ENCODE data around the gene SLC51A. TPM values are rescaled to one million over a fixed set of nuclear protein-coding genes. Genes with fewer than 3 reads are reported as not detected.

SLC51A gene
- total RNA-seq, 4 donors from 2014 or later: 0.48 TPM; not detected in 3

DNA sequence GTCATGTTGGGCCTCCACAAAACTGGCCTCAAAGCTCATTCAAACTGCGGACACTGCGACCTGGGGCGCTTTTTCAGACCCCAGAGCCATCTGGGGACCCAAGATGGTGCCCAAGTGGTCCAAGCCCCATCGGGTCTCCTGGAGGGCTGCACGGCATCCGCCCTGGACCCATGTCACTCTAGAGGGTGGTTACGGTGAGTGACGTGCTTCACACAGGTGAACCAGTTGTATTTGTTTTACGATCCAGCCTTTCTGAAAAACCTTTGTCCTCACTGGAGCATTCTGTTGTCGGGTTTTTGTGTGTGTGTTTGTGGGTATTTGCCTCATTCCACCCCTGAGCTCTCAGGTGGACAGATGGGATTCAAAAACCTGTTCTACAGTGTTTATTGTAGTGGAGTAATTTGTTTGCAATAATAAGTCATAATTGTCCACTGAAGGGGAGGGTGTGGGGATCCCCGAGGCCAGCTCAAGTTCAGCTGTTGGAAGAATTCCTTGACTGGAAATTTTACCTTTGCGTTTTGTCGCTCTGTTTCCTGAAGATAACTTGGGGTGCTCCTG is 1.9 kb downstream of the SLC51A start:
- Histone ChIP-seq H3K4me1 (no peaks in the 10 kb centered on the region), H3K36me3 (no peaks in the 10 kb centered on the region), H3K9me3 (no peaks in the 10 kb centered on the region), H3K27ac (no peak overlapping the region), H3K27me3 (no peaks in the 10 kb centered on the region), H3K4me3 (no peak overlapping the region)
- no peak for DNase-seq
- intact Hi-C loops (cut with DNase I; ENCODE audit: low total_unique reads): no loop called here
- TF ChIP-seq, protein P1, sequence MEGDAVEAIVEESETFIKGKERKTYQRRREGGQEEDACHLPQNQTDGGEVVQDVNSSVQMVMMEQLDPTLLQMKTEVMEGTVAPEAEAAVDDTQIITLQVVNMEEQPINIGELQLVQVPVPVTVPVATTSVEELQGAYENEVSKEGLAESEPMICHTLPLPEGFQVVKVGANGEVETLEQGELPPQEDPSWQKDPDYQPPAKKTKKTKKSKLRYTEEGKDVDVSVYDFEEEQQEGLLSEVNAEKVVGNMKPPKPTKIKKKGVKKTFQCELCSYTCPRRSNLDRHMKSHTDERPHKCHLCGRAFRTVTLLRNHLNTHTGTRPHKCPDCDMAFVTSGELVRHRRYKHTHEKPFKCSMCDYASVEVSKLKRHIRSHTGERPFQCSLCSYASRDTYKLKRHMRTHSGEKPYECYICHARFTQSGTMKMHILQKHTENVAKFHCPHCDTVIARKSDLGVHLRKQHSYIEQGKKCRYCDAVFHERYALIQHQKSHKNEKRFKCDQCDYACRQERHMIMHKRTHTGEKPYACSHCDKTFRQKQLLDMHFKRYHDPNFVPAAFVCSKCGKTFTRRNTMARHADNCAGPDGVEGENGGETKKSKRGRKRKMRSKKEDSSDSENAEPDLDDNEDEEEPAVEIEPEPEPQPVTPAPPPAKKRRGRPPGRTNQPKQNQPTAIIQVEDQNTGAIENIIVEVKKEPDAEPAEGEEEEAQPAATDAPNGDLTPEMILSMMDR (IDR thresholded peaks at IDR 0.05): no peak
- no peak for TF ChIP-seq POLR2A (IDR thresholded peaks at IDR 0.05)

DNA sequence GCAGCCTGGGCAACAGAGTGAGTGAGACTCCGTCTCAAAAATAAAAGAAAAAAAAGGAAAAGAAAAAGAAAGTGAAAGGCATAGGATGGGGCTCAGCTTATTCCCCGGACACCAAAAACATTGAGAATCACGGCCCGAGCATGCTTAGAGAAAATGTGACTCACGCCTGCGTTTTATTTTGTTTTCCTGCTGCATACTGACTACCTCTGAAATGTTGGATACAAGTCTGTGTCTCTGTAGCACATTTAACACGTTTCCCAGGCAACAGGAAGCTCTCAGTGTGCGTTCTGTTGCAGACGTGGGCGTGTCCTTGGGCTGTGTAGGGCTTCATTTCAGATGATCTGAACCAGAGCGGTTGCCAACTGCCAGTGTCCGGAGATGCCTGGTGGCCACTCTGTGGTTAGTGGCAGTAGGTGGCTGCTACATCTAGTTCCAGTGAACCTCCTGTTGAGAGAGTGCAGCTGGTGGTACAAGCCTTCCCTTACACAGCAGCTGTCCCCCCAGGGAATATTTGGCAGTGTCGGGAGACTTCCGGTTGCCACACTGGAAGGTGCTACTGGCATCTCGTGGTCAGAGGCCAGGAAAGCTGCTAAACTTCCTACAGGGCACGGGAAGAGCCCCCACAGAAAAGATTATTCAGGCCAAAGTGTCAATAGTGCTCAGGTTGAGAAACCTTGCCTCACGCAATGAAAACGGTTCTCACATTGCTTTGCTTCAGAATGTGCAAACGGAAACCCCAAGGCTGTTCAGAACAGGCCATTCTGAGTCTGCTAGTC is 3.0 kb downstream of the SLC51A start:
- Histone ChIP-seq H3K36me3 (no peaks in the 10 kb centered on the region), H3K9me3 (no peaks in the 10 kb centered on the region), H3K27me3 (no peaks in the 10 kb centered on the region), H3K4me1 (no peaks in the 10 kb centered on the region), H3K4me3 (peak overlapping the region in 1 of 2 donors; percentile 11), H3K27ac (no peak overlapping the region)
- DNase-seq: peak; percentile 54 to 63
- TF ChIP-seq POLR2A (IDR thresholded peaks at IDR 0.05): no peak
- TF ChIP-seq, protein P1 (IDR thresholded peaks at IDR 0.05): no peak
- intact Hi-C loops (cut with DNase I; ENCODE audit: low total_unique reads): no loop called here

DNA sequence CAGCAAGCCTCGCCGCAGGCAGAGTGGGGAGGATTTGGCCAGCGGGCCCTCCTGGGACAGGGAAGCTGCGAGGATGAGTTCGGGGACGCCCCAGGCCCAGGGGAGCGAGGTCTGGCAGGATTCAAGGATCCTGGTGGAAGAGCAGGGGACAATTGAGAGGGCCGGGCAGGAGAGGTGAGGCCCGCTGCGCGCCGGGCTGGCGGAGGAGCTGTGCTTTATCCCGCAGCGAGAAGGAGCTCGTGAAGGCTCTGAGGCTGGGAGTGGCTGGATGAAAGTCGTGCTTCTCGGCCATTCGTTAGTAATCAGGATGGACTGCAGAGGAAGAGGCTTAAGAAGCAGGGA is 3.6 kb downstream of the SLC51A start:
- no peaks in the 10 kb centered on the region for H3K9me3 ChIP-seq
- H3K27ac ChIP-seq: no peak overlapping the region
- no peaks in the 10 kb centered on the region for H3K36me3 ChIP-seq
- H3K4me1 ChIP-seq: no peaks in the 10 kb centered on the region
- DNase-seq: no peak
- H3K4me3 ChIP-seq: no peak overlapping the region
- no peaks in the 10 kb centered on the region for H3K27me3 ChIP-seq
- intact Hi-C loops (cut with DNase I; ENCODE audit: low total_unique reads): no loop called here
- TF ChIP-seq, protein P1 (IDR thresholded peaks at IDR 0.05): no peak
- TF ChIP-seq POLR2A (IDR thresholded peaks at IDR 0.05): no peak

DNA sequence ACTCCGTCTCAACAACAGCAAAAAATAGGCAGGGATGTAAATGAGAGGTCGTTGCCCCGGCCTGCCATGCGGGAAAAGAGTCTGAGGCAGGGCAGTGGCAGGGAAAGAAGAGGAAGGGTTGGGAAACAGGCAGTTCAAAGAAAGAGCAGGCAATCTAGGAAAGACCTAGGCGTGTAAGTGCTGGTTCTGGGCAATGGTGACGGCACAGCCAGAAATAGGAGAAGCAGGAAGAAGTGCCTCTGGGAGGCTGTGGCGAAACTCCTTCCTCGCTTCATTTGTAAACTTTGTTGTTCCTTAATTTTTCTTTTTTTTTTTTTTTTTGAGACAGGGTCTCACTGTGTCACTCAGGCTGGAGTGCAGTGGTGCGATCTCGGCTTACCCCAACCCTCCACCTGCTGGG is 4.3 kb downstream of the SLC51A start:
- no peaks in the 10 kb centered on the region for H3K4me1 ChIP-seq
- no peak for DNase-seq
- H3K36me3 ChIP-seq: no peaks in the 10 kb centered on the region
- intact Hi-C loops (cut with DNase I; ENCODE audit: low total_unique reads): no loop called here
- H3K27ac ChIP-seq: no peak overlapping the region
- H3K9me3 ChIP-seq: no peaks in the 10 kb centered on the region
- TF ChIP-seq POLR2A (IDR thresholded peaks at IDR 0.05): no peak
- TF ChIP-seq, protein P1 (IDR thresholded peaks at IDR 0.05): no peak
- no peaks in the 10 kb centered on the region for H3K27me3 ChIP-seq
- H3K4me3 ChIP-seq: no peak overlapping the region

DNA sequence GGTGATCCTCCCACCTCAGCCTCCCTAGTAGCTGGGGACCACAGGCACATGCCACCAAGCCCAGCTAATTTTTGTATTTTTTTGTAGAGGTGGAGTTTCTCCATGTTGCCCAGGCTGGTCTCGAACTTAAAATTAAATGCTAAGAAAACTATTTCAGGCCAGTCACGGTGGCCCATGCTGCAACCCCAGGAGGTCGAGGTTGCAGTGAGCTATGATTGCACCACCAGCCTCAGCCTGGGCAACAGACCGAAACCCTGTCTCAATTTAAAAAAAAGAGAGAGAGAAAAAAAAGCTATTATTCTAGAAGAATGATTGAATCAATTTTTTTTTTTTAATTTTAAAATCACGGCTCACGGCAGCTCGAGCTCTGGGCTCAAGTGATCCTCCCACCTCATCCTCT is 4.7 kb downstream of the SLC51A start:
- no peak for DNase-seq
- H3K36me3 ChIP-seq: no peaks in the 10 kb centered on the region
- no peak overlapping the region for H3K4me3 ChIP-seq
- TF ChIP-seq, protein P1 (IDR thresholded peaks at IDR 0.05): no peak
- H3K9me3 ChIP-seq: no peaks in the 10 kb centered on the region
- intact Hi-C loops (cut with DNase I; ENCODE audit: low total_unique reads): no loop called here
- no peaks in the 10 kb centered on the region for H3K27me3 ChIP-seq
- H3K27ac ChIP-seq: no peak overlapping the region
- no peaks in the 10 kb centered on the region for H3K4me1 ChIP-seq

All from uterus (tissue), 4 donors.